ENCODE results near the gene PSD4.

DNA sequence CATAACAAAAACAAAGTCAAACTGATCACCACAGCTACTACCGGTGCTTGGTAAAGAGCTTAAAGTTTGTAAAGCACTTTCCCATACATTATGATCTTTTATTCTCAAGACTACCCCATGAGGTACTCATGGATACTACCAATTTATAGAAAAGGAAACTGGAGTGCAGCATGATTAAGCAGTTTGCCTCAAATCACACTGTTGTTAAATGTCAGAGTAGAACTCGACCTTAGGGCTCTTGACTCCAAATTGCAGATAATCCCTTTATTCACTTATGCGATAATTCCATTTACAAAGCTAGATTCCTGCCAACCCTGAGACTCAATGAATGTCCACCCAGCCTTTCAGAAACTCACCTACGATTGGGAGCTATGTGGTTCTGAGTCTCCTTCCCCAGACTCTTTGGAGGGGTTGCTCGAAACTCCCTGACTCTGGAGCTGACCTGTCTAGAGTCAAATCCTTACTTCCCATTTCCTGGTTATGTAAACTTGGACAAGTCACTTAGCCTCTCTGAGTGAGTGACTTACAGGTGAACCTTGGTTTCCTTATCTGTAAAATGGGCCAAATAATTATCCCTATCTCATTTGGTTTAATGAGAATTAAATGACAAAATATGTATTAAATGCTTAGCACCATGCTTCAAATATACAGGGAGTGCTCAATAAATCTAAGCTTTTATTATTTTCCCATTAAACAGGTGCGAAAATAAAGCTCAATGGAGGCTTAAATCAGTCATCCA lies 47.4 kb downstream of the PSD4 start:
- TF ChIP-seq, protein P1, sequence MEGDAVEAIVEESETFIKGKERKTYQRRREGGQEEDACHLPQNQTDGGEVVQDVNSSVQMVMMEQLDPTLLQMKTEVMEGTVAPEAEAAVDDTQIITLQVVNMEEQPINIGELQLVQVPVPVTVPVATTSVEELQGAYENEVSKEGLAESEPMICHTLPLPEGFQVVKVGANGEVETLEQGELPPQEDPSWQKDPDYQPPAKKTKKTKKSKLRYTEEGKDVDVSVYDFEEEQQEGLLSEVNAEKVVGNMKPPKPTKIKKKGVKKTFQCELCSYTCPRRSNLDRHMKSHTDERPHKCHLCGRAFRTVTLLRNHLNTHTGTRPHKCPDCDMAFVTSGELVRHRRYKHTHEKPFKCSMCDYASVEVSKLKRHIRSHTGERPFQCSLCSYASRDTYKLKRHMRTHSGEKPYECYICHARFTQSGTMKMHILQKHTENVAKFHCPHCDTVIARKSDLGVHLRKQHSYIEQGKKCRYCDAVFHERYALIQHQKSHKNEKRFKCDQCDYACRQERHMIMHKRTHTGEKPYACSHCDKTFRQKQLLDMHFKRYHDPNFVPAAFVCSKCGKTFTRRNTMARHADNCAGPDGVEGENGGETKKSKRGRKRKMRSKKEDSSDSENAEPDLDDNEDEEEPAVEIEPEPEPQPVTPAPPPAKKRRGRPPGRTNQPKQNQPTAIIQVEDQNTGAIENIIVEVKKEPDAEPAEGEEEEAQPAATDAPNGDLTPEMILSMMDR (IDR thresholded peaks at IDR 0.05; ENCODE audit: insufficient read depth, low read length, poor library complexity, severe bottlenecking): no peak
- TF ChIP-seq EZH2phosphoT487 (conservative IDR thresholded peaks at IDR 0.05; ENCODE audit: low read length): no peak
